Measurements from ENCODE around the gene CDH3. TPM values are rescaled to one million over a fixed set of nuclear protein-coding genes. Genes with fewer than 3 reads are reported as not detected.
A peak's percentile ranks its signal among the peaks of the same experiment; 100 is the strongest.

CDH3 gene
- polyA plus RNA-seq, 2 of the 4 experiments (the other 2 are of a cell fraction), result 0.08 to 0.25 TPM

DNA sequence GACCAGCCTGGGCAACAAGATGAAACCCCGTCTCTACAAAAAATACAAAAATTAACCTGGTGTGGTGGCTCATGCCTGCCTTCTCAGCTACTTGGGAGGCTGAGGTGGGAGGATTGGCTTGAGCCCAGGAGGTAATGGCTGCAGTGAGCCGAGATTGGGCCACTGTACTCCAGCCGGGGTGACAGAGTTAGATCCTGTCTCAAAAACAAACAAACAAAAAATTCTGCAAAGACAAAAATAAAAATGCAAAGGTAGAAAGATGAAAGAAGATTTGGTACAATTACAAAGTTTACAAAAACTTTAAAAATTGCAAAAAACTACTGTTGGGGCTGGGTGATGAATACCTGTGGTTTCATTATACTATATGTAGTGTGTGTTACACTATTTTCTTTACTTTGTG, 86.5 kb downstream of the CDH3 start:
- WGBS (ENCODE audit: missing lambda C conversion rate), result 22% methylated on average over 3 of the region's 3 CpGs
- Histone ChIP-seq H3K27ac (peak overlapping the region; percentile 52 to 81; a peak in 4 of 6 replicates), H3K4me1 (peaks cover 18% of the 10 kb centered on the region), H3K4me3 (no peak overlapping the region), H3K9me3 (no peaks in the 10 kb centered on the region), H3K4me2 (peak overlapping the region; percentile 50)
- FAIRE-seq (no peak), ATAC-seq (no peak), DNase-seq (ENCODE audit: low read depth in 1 of 2, low spot score in 1 of 2) (no peak)
- POLR2A ChIA-PET, result no interaction called here
- CTCF ChIA-PET, result no interaction called here
- TF ChIP-seq, protein P1, sequence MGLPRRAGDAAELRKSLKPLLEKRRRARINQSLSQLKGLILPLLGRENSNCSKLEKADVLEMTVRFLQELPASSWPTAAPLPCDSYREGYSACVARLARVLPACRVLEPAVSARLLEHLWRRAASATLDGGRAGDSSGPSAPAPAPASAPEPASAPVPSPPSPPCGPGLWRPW (IDR thresholded peaks at IDR 0.05), result no peak
- TF ChIP-seq, protein P2, sequence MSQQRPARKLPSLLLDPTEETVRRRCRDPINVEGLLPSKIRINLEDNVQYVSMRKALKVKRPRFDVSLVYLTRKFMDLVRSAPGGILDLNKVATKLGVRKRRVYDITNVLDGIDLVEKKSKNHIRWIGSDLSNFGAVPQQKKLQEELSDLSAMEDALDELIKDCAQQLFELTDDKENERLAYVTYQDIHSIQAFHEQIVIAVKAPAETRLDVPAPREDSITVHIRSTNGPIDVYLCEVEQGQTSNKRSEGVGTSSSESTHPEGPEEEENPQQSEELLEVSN (IDR thresholded peaks at IDR 0.05; ENCODE audit: borderline replicate concordance, low read depth), result no peak
- TF ChIP-seq TP53 (CRISPR knock-in tag; IDR thresholded peaks at IDR 0.05), result no peak
- TF ChIP-seq RCOR1 (IDR thresholded peaks at IDR 0.05; ENCODE audit: low read depth, low read length), result no peak
- no peak for TF ChIP-seq PHF8 (IDR thresholded peaks at IDR 0.05; ENCODE audit: borderline replicate concordance, low read depth)
- TF ChIP-seq CBX2 (IDR thresholded peaks at IDR 0.05; ENCODE audit: borderline replicate concordance, low read depth), result no peak

GRCh38 chr16:68732042-68732680, 87.1 kb downstream of the CDH3 start:
- peak overlapping the region; percentile 52 to 81 for H3K27ac ChIP-seq
- H3K4me3 ChIP-seq, result no peak overlapping the region
- CTCF ChIA-PET, result interaction anchor here (0.8 to 0.9 kb wide), 2 partner anchors 25 to 203 kb away, joined by 3 read pairs; no protein-coding TSS in a partner anchor
- WGBS (ENCODE audit: missing lambda C conversion rate), result 18% methylated on average over 8 of the region's 8 CpGs
- no peak for TF ChIP-seq ZC3H11A (IDR thresholded peaks at IDR 0.05)
- no peak for TF ChIP-seq CEBPB (IDR thresholded peaks at IDR 0.05)
- no peak for TF ChIP-seq KDM1A (IDR thresholded peaks at IDR 0.05; ENCODE audit: low read depth)
- no peak for TF ChIP-seq HMGXB4 (CRISPR knock-in tag; IDR thresholded peaks at IDR 0.05; ENCODE audit: borderline replicate concordance)
- TF ChIP-seq HOXB13 (CRISPR knock-in tag; IDR thresholded peaks at IDR 0.05; ENCODE audit: low read depth), result no peak
- TF ChIP-seq, protein P3, sequence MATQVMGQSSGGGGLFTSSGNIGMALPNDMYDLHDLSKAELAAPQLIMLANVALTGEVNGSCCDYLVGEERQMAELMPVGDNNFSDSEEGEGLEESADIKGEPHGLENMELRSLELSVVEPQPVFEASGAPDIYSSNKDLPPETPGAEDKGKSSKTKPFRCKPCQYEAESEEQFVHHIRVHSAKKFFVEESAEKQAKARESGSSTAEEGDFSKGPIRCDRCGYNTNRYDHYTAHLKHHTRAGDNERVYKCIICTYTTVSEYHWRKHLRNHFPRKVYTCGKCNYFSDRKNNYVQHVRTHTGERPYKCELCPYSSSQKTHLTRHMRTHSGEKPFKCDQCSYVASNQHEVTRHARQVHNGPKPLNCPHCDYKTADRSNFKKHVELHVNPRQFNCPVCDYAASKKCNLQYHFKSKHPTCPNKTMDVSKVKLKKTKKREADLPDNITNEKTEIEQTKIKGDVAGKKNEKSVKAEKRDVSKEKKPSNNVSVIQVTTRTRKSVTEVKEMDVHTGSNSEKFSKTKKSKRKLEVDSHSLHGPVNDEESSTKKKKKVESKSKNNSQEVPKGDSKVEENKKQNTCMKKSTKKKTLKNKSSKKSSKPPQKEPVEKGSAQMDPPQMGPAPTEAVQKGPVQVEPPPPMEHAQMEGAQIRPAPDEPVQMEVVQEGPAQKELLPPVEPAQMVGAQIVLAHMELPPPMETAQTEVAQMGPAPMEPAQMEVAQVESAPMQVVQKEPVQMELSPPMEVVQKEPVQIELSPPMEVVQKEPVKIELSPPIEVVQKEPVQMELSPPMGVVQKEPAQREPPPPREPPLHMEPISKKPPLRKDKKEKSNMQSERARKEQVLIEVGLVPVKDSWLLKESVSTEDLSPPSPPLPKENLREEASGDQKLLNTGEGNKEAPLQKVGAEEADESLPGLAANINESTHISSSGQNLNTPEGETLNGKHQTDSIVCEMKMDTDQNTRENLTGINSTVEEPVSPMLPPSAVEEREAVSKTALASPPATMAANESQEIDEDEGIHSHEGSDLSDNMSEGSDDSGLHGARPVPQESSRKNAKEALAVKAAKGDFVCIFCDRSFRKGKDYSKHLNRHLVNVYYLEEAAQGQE (IDR thresholded peaks at IDR 0.05), result no peak
- no peak for TF ChIP-seq RNF2 (IDR thresholded peaks at IDR 0.05; ENCODE audit: borderline replicate concordance, low read depth)
- no peak for TF ChIP-seq HOXB5 (CRISPR knock-in tag; IDR thresholded peaks at IDR 0.05)
- TF ChIP-seq CBX2 (IDR thresholded peaks at IDR 0.05; ENCODE audit: borderline replicate concordance, low read depth), result no peak
- no peak for TF ChIP-seq KDM5A (IDR thresholded peaks at IDR 0.05)
- TF ChIP-seq POLR2A (IDR thresholded peaks at IDR 0.05; ENCODE audit: low read length), result no peak
- TF ChIP-seq JUNB (IDR thresholded peaks at IDR 0.05), result no peak
- no peak for TF ChIP-seq MYC (IDR thresholded peaks at IDR 0.05; ENCODE audit: borderline replicate concordance, low read length)
- no peak for TF ChIP-seq EP300 (IDR thresholded peaks at IDR 0.05)
- TF ChIP-seq, protein P2 (IDR thresholded peaks at IDR 0.05; ENCODE audit: borderline replicate concordance, low read depth), result no peak
- no peak for TF ChIP-seq SMC3 (IDR thresholded peaks at IDR 0.05)
- TF ChIP-seq, protein P4, sequence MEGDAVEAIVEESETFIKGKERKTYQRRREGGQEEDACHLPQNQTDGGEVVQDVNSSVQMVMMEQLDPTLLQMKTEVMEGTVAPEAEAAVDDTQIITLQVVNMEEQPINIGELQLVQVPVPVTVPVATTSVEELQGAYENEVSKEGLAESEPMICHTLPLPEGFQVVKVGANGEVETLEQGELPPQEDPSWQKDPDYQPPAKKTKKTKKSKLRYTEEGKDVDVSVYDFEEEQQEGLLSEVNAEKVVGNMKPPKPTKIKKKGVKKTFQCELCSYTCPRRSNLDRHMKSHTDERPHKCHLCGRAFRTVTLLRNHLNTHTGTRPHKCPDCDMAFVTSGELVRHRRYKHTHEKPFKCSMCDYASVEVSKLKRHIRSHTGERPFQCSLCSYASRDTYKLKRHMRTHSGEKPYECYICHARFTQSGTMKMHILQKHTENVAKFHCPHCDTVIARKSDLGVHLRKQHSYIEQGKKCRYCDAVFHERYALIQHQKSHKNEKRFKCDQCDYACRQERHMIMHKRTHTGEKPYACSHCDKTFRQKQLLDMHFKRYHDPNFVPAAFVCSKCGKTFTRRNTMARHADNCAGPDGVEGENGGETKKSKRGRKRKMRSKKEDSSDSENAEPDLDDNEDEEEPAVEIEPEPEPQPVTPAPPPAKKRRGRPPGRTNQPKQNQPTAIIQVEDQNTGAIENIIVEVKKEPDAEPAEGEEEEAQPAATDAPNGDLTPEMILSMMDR (IDR thresholded peaks at IDR 0.05), result no peak
- TF ChIP-seq SREBF2 (IDR thresholded peaks at IDR 0.05), result no peak
- peaks cover 18% of the 10 kb centered on the region for H3K4me1 ChIP-seq
- no peaks in the 10 kb centered on the region for H3K9me3 ChIP-seq
- ATAC-seq (peak; percentile 84 to 91), FAIRE-seq (no peak), DNase-seq (ENCODE audit: low read depth in 1 of 2, low spot score in 1 of 2) (peak; percentile 64 to 68)
- POLR2A ChIA-PET, result no interaction called here
- peak overlapping the region; percentile 50 for H3K4me2 ChIP-seq
